CD4-positive, alpha-beta T cell treated with Interleukin-17A for 1 hour (primary cell): ENCODE results near the gene DOCK11.
"Not testable (repeated sequence)": the region's sequence is repeated elsewhere in the genome, so short reads cannot be mapped to it uniquely, and the experiment has no call there.

Experiments
- DNase-seq: peaks from one replicate; pipeline ENCODE4 v3.0.0-alpha.2; 2020

The DOCK11 gene

DNA sequence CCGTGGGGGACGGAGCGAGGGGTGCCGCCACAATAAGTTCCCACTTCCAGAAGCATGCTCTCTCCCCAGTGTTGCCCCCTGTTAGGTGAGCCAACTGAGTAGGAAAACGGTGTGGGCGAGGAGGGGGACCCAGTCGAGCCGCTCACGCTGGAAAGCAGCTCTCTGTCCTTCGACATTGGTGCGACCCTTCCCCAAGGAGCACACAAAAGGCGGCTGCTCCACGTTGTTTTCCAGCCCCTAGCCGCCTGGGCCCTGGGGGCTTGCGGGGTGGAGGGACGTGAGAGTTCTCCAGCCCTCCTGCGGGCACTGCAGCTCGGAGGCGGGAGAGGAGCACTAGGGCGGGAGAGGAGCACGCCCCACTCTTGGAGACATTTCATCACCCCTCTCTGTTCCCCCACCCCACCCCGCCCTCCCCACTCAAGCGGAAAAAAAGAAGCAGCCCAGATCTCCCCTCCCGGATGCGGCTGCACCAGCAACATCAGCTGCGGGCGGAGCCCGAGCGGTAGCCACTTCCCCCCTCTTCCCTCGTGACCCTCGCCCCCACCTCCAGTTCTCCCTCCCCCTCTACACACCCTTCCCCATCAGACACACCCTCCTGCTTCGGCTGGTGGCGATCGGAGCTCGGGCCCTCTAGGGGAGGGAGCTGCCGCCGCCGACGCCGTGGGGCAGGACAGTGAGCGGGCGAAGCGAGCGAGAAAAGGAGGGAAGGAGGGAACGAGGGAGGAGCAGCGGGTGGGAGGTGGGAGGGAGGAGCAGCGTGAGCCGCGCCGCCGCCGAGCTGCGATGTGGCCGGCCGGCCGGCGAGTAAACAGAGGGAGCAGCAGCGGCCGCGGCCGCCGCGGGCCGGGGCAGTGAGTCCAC lies at the start of gene DOCK11:
Gene DOCK11 (plus strand): TSS at position 755 of the 861 bp plus-strand sequence. CDS start 157 bp downstream, outside the sequence.
- peak; percentile 89 for DNase-seq

DNA sequence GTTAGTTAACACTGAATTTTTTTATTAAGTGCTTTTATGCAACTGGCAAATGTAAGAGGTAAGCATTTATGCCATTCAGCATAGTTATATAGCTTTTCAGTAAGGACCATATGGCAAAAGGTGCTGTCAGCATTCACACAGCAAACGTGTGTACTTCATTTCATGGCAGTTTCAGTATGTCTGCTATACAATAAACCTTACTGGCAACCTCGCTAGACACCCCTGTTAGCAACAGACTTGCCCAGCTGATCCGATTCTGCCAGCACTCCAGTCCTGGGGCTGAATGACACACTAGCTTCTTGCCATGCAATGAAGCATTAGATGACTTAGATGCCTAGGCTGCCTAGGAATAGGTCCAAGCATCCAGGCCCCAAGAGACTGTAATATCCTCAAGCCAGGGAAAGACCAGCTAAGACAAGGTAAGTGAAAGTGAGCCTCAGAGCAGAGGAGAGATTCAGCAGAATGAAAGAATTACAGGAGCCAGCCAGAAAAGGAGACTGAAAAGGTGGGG lies 47.3 kb upstream of the DOCK11 start:
- no peak for DNase-seq

DNA sequence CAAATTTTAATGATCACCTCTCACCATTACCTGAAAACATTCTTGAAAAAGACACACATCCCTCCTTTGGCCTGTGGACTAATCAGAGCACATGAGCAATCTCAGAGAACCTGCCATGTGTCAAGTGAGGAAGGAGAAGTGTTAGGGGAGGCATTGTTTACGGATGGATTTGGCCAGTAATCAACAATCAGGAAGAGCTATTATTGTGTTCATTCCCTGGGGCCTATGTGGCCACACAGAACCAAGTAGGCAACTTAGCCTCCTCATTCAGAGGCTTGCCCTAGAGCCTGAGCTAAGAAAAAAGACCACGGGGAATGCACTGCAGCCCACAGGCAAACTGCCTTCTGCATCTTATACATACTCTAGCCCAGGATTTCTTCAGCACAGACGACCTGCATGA lies 40.6 kb upstream of the DOCK11 start:
- no peak for DNase-seq

DNA sequence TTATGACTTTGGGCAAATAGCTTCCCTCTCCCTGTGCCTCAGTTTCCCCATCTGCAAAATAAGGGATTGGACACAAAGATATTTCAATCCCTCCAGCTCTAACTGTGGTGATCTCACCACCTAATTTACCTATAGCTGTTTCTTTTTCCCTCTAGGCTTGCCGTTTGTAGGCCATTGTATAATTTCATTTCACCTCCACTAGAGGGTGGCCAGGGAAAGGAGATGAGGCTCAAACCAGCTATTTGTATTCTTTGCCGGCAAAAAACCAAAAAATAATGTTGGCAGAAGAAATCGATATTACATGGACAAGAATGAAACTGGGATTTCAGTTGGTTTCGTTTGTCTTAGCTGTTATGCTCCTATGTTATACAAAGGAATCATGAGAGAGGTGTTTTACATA lies 36.1 kb upstream of the DOCK11 start:
- DNase-seq: peak; percentile 52

DNA sequence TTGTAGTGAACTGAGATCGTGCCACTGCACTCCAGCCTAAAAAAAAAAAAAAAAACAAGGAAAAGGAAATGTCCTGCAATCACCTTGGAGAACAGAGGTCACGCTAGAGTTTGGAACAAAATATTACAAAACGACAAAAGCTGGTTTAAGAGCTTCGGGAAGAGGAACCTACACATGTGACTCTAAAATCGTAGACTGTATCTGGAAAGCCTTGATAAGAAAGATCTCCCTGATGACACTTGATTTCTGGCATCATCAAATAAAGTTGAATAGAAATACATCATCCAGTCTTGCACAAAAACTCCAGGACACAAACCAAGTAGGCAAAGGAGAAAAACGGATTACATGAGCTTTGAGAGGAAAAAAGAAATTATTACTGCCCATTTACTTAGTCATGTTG lies 31.1 kb upstream of the DOCK11 start:
- no peak for DNase-seq

DNA sequence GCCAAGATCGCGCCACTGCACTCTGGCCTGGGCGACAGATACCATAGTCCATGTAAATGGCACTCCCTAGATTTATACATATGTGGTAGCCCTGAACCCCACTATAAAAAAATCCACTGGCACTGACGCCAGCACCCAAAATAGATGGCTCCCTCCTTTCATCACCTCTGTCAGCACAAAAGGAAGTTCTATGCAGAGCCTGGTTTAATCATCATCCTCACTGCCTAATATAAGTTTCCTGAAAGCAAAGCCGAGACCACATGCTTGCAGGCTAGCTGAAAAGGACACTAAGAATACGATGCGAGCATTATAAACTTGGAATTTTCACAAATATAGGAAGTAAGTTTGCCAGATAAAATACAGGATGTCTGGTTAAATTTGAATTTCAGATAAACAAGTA lies 27.5 kb upstream of the DOCK11 start:
- no peak for DNase-seq

DNA sequence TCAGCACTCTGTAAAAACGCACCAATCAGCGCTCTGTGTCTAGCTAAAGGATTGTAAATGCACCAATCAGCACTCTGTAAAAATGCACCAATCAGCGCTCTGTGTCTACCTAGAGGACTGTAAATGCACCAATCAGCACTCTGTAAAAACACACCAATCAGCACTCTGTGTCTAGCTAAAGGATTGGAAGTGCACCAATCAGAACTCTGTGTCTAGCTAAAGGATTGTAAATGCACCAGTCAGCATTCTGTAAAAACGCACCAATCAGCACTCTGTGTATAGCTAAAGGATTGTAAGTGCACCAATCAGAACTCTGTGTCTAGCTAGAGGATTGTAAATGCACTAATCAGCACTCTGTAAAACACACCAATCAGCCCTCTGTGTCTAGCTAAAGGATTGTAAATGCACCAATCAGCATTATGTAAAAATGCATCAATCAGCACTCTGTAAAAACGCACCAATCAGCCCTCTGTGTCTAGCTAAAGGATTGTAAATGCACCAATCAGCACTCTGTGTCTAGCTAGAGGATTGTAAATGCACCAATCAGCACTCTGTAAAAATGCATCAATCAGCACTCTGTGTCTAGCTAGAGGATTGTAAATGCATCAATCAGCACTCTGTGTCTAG lies 24.8 kb upstream of the DOCK11 start:
- not testable (repeated sequence) for DNase-seq

DNA sequence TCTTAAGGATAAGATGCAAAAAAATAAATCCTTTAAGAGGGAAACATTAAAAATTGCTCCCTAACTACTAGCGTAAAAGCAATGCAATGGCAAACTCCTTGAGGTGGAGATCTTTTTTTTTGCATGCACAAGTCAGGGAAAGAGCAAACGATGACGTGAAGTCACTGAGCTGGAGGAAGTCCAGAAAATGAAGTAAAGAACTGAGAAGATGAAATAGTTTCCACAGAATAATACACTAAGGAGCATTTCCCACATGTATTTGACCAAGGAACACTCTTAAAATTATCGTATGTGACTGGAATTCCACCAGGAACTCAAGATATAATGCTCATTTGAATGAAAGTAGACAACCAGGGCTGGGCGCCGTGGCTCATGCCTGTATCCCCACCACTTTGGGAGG lies 21.0 kb upstream of the DOCK11 start:
- DNase-seq: no peak

DNA sequence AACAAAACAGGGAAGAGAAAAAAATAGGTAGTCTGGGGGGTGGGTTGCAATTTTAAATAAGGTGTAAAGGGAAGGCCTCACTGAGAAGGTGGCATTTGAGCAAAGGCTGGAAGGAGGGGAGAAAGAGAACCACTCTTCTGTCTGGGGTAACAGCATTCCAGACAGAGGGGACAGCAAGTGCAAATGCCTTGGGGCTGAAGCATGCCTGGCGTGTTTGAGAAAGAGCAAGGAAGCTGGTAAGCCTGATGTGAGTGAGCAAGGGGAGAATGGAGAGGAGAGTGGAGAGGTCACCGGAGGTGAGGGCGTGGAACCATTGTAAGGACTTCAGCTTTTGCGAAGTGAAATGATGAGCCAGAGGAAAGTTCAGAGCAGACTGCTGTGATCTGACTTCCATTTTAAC lies 19.7 kb upstream of the DOCK11 start:
- DNase-seq: no peak

DNA sequence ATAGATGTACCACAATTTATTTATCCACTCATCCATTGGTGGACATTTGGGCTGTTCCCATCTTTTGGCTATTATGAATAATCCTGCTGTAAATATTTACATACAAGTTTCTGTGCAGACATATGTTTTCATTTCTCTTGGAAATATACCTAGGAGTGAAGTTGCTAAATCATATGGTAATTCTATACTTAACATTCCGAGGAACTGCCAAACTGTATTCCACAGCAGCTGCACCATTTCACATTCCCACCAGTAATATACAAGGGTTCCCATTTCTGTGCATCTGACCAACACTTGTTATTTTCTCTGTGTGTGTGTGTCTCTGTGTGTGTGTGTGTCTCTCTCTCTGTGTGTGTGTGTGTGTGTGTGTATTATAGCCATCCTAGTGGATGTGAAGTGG lies 15.4 kb upstream of the DOCK11 start:
- no peak for DNase-seq

DNA sequence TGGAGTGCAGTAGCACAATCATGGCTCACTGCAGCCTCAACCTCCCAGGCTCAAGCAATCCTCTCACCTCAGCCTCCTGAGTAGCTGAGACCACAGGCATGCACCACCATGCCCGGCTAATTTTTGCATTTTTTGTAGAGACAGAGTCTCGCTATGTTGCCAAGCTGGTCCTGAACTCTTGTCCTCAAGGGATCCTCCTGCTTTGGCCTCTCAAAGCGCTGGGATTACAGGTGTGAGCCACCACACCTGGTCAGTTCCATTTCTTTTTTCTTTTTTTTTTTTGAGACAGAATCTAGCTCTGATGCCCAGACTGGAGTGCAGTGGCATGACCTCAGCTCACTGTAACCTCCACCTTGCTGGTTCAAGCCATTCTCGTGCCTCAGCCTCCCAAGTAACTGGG lies 13.2 kb upstream of the DOCK11 start:
- not testable (repeated sequence) for DNase-seq

DNA sequence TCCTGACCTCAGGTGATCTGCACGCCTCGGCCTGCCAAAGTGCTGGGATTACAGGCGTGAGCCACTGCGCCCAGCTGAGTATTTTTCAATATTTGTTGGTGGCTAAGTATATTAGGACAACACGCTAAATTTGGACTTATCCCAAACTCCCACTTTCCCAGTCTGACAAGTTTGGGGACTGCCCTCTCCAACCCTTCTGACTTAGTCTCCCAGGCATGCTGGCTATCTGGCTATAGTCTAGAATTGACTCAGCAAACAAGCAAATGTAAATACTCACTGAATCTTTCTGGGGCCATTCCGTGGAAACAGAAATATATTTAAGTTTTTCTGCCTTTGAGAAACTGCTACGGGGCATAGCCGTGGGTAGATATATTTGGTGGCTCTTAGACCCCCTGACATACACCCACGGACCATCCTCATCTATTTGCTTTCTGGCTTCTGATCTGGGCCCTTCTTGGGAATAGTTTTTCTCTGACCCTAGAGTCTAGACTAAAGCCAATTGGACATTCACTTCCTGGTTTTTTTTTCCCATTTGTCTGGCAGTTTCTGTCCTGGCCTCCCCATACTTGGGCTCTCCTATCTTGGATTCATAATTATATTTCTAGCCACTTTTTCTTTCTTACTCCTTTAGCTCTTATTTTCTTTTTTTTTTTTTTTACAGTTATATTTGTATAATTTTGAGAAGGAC lies 11.3 kb upstream of the DOCK11 start:
- DNase-seq: no peak

DNA sequence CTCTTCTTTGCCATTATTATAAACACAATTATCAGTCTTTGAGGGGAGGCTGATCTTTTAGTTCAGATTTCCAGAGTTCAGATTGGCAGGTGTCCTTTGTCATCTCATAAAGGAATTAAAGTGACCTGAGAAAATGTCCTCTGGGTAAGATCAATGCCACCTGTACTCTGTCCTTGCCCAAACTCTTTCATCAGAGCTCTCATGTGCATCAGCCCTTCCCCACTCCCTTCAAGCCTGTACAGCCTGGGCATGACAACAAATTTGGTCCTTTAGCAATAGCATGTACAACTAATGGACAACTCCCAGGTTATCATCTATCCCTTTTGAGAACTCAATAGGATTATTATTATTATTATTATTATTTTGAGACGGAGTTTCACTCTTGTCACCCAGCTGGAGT lies 8.9 kb upstream of the DOCK11 start:
- DNase-seq: not testable (repeated sequence)

DNA sequence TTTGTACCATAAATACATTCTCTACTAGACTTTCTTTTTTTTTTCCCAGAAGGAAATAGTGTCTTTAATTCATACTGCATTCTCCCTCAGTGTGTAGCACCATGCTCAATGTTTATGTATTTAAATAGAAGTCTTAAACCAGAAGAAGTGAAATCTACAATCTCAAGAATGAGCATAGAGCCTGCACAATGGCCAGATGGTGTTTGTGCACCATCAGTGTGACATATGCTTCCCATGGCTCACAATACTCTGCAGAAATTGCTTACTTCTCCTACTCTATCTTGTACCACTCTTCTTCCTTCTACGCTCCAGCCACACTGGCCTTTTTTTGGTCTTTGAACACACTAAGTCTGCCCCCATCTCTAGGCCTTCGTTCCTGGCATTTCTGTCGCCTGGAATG lies 2.6 kb upstream of the DOCK11 start:
- no peak for DNase-seq

DNA sequence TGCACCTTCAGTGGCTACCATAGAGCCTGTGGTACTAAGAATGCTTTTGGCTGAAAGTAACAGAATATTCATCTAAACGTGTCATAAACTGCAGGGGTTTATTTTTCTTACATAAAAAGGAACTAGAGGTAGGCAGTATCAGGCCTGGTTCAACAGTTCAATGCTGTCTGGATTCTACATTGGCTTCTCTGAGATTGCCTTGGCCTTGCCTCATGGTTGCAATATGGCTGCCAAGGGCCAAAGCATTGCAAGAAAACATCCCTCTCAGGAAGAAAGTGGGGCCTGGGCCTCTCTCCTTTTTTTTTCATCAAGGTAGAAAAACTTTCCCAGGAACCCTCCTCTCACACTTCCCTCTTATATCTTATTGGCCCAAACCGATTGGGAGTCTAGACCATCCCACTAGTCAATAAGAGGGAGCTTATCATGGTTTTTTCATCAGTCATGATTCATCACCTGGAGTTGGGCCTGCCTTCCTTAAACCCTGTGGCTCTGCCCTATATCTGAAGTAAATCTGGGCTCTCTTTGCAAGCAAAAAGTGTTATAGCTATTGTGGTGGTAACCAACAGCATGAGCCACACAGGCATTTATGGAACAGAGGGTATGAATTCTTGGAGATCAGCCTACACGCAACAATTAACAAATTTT lies 1.8 kb upstream of the DOCK11 start:
- DNase-seq: no peak

DNA sequence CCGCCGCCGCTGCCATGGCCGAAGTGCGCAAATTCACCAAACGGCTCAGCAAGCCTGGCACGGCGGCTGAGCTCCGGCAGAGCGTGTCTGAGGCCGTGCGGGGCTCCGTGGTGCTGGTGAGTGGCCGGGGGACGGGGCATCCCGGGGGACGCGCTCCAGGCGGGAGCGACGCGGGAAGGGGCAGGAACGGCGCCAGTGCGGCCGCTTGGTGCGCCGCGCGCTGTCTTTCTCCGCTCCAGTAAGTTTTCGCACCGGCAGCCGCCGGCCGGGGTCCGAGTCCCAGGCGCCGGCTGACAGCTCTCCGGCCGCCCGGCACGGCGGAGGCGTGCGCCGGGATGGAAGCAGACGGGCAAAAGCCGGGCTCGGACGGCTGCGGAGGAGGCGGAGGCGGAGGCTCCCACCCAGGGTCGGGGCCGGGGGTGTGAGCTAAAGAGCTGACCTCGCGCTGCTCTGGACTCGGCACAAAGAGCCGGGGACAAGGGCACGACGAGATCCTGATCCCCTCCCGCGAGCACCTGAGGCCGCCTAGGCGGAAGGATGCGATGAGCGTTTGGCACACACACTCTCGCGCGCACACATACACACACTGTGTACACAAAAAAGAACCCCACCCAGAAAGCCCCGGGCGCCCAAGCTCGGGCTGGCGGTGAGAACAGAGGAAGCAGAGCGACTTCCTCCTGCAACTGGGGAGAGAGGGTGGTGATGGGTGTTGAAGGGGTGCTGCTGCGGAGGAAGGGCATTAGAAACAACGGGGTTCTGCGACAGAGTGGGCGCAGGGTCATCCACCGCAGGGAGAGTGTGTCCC lies 545 bp downstream of the DOCK11 start:
- peak; percentile 88 for DNase-seq

DNA sequence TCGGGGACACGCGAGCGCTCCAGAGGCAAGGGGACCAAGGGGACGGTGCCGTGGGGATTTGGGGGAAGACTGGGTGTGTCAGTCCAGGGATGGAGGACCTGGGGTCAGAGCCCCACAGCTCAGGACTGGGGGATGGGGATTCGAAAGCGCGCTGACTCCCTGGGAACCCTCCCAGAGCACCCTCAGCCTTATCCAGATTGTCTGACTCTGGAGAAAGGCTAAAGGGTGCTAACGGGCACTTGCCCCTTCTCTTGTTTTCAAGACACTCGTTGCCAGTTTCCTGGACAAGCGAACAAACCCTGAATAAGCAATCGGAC lies 1.1 kb downstream of the DOCK11 start:
- DNase-seq: no peak

DNA sequence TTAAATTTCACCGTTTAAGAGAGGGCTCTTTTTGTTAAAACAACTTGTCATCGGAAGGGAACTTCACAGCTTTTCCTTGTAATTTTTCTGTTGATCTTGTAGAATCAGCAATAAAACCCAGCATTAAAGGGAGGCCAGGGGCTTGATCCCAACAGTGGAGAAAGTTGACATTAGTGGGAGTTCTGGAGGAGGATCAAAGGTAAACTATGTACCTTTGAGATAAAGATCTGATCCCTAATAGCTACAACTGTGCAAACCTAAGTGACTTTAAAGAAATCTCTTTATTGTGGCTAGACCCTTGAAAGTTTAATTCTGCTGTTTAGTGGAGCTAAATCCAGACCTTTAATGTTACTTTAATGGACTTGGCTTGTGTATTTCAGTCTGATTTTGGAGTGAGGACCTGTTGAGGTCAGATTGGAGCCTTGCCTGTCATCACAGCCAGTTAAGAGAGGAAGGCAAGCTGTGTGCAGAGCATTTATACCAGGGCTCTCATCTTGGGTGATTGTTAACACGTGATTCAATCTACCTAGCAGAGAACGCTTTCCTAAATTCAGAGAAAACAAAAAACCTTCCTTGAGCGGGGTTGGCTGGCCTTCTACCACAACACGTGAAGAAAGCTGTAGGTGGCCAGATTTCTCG lies 1.7 kb downstream of the DOCK11 start:
- peak; percentile 60 for DNase-seq

DNA sequence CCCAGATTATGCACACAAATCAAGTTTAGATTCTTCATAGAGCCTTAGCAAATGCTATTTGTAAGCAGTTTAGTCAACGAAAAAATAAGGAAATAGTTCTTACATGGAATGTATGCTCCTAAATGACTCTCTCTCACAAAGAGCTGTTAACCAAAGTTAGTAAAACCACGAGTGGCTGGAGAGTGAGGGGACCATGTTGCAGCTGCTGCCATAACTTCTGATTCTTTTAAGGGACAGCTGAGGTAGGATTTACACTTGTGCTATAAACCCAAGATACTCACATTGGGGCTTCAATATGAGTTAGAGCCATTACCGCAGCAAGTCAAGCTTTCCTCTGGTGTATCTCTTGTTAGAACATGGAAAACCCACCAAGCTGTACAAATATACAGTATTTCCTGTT lies 2.7 kb downstream of the DOCK11 start:
- no peak for DNase-seq

DNA sequence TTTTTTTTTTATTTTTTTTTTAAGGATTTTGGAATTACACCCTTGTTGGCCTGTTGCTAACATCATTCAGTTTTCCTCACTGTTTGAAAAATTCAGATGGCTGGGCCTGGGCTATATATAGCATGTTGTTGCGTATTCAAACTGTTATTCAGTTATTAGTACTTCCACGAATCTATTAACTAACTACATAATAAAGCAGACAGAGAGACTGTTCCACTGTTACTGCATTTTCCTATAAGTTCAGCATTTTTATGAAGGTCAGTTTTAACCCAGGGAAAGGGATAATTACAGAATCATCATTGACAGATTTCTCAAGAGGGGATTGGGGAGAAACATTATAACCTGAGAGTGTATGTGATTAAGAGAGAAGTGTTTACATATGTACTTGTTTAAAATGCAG lies 3.1 kb downstream of the DOCK11 start:
- DNase-seq: no peak

DNA sequence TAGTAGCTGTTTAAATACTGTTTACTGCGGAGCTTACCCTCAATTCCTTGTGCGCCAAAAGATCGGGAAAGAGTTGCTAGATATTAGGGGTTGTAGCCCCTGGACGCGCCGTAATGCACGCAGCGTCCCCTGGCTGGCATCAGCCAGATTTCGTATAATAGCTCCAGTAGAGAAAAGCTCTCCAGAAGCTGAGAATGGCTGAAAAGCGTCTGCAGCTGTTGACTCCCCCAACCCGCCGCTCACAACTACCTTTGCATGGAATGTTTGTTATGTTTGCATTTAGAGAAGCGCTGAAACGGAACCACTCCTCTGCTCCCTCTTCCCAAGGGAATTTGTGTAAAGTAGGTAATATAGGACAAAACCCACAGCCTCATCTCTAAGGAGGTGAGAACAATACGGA lies 3.7 kb downstream of the DOCK11 start:
- no peak for DNase-seq
